ENCODE results near the gene FAM3A.
"Not testable (repeated sequence)": the region's sequence is repeated elsewhere in the genome, so short reads cannot be mapped to it uniquely, and the experiment has no call there.

FAM3A gene

GRCh38 chrX:154541896-154542722 lies 26.1 kb upstream of the FAM3A start:
- H3K9me3 ChIP-seq (ENCODE audit: control insufficient read depth, insufficient read depth, low read length) = no peaks in the 10 kb centered on the region
- no peaks in the 10 kb centered on the region for H4K20me1 ChIP-seq (ENCODE audit: control insufficient read depth, insufficient read depth, low read depth, low read length)
- H3K79me2 ChIP-seq (ENCODE audit: control insufficient read depth, low read length) = peaks cover 15% of the 10 kb centered on the region
- H3K36me3 ChIP-seq (ENCODE audit: control insufficient read depth, low read length) = peaks cover 13% of the 10 kb centered on the region
- no peak overlapping the region for H3K4me2 ChIP-seq (ENCODE audit: low read length)
- no peaks in the 10 kb centered on the region for H3K27me3 ChIP-seq (ENCODE audit: control insufficient read depth, low read length)
- no peak overlapping the region for H3K27ac ChIP-seq (ENCODE audit: low read depth, low read length)
- H3F3A ChIP-seq (ENCODE audit: control insufficient read depth, insufficient read depth) = no peaks in the 10 kb centered on the region
- H3K4me3 ChIP-seq (ENCODE audit: low read length) = no peak overlapping the region
- no peak for TF ChIP-seq CTCF (IDR thresholded peaks at IDR 0.05; ENCODE audit: low read depth, low read length, poor library complexity, severe bottlenecking)
- peaks cover 8% of the 10 kb centered on the region for H3K4me1 ChIP-seq (ENCODE audit: control insufficient read depth, low read length)
- no peaks in the 10 kb centered on the region for H3K9me2 ChIP-seq (replicated peaks; ENCODE audit: control insufficient read depth, low read length)

GRCh38 chrX:154541589-154541895 lies 25.5 kb upstream of the FAM3A start:
- no peak overlapping the region for H3K27ac ChIP-seq (ENCODE audit: low read depth, low read length)
- H3K4me2 ChIP-seq (ENCODE audit: low read length) = no peak overlapping the region
- H4K20me1 ChIP-seq (ENCODE audit: control insufficient read depth, insufficient read depth, low read depth, low read length) = no peaks in the 10 kb centered on the region
- peaks cover 15% of the 10 kb centered on the region for H3K79me2 ChIP-seq (ENCODE audit: control insufficient read depth, low read length)
- H3K9me2 ChIP-seq (replicated peaks; ENCODE audit: control insufficient read depth, low read length) = no peaks in the 10 kb centered on the region
- peaks cover 8% of the 10 kb centered on the region for H3K4me1 ChIP-seq (ENCODE audit: control insufficient read depth, low read length)
- H3K4me3 ChIP-seq (ENCODE audit: low read length) = no peak overlapping the region
- no peaks in the 10 kb centered on the region for H3K27me3 ChIP-seq (ENCODE audit: control insufficient read depth, low read length)
- H3K9me3 ChIP-seq (ENCODE audit: control insufficient read depth, insufficient read depth, low read length) = no peaks in the 10 kb centered on the region
- H3K36me3 ChIP-seq (ENCODE audit: control insufficient read depth, low read length) = peaks cover 13% of the 10 kb centered on the region
- no peaks in the 10 kb centered on the region for H3F3A ChIP-seq (ENCODE audit: control insufficient read depth, insufficient read depth)
- TF ChIP-seq CTCF (IDR thresholded peaks at IDR 0.05; ENCODE audit: low read depth, low read length, poor library complexity, severe bottlenecking) (no peak), EZH2phosphoT487 (IDR thresholded peaks at IDR 0.05; ENCODE audit: borderline replicate concordance, low read length) (no peak)

- Histone ChIP-seq H3F3A (ENCODE audit: control insufficient read depth, insufficient read depth) (no peaks in the 10 kb centered on the region), H3K9me3 (ENCODE audit: control insufficient read depth, insufficient read depth, low read length) (no peaks in the 10 kb centered on the region), H3K79me2 (ENCODE audit: control insufficient read depth, low read length) (peaks cover 10% of the 10 kb centered on the region), H3K27ac (ENCODE audit: low read depth, low read length) (no peak overlapping the region), H3K4me1 (ENCODE audit: control insufficient read depth, low read length) (peaks cover 4% of the 10 kb centered on the region), H3K27me3 (ENCODE audit: control insufficient read depth, low read length) (no peaks in the 10 kb centered on the region), H3K4me2 (ENCODE audit: low read length) (no peak overlapping the region), H4K20me1 (ENCODE audit: control insufficient read depth, insufficient read depth, low read depth, low read length) (no peaks in the 10 kb centered on the region), H3K9me2 (replicated peaks; ENCODE audit: control insufficient read depth, low read length) (no peaks in the 10 kb centered on the region), H3K4me3 (ENCODE audit: low read length) (no peak overlapping the region), H3K36me3 (ENCODE audit: control insufficient read depth, low read length) (peaks cover 13% of the 10 kb centered on the region)
- TF ChIP-seq EZH2phosphoT487 (IDR thresholded peaks at IDR 0.05; ENCODE audit: borderline replicate concordance, low read length) (no peak), CTCF (IDR thresholded peaks at IDR 0.05; ENCODE audit: low read depth, low read length, poor library complexity, severe bottlenecking) (no peak)
These were observed 25.0 kb upstream of the FAM3A start for GRCh38 chrX:154540897-154541535.

- H3K4me1 ChIP-seq (ENCODE audit: control insufficient read depth, low read length); H3K9me2 ChIP-seq (replicated peaks; ENCODE audit: control insufficient read depth, low read length); H3K27ac ChIP-seq (ENCODE audit: low read depth, low read length); H3K79me2 ChIP-seq (ENCODE audit: control insufficient read depth, low read length); H4K20me1 ChIP-seq (ENCODE audit: control insufficient read depth, insufficient read depth, low read depth, low read length); H3K4me3 ChIP-seq (ENCODE audit: low read length); H3F3A ChIP-seq (ENCODE audit: control insufficient read depth, insufficient read depth); H3K27me3 ChIP-seq (ENCODE audit: control insufficient read depth, low read length); H3K9me3 ChIP-seq (ENCODE audit: control insufficient read depth, insufficient read depth, low read length); H3K4me2 ChIP-seq (ENCODE audit: low read length): not testable (repeated sequence)
- peaks cover 15% of the 10 kb centered on the region for H3K36me3 ChIP-seq (ENCODE audit: control insufficient read depth, low read length)
These were observed 24.3 kb upstream of the FAM3A start for GRCh38 chrX:154540365-154540764.

All from DOHH2 (cell line).